K562 (cell line): ENCODE data around the gene LMBR1. TPM values are rescaled to one million over a fixed set of nuclear protein-coding genes. Genes with fewer than 3 reads are reported as not detected.

Experiments used
- ARID1B ChIP-seq: fragments of 450-650 bp; IDR thresholded peaks from 2 replicates; pipeline ENCODE4 v1.6.1; 2016; ENCODE audit warnings: antibody characterized with exemption, mild to moderate bottlenecking, inconsistent platforms
- HDAC6 ChIP-seq: IDR thresholded peaks from 2 replicates; pipeline ENCODE4 v1.6.1; 2012; ENCODE audit warnings: low read depth, mild to moderate bottlenecking, control low read depth, inconsistent platforms, low read length, moderate library complexity
- ILF3 ChIP-seq: fragments of 450-650 bp; IDR thresholded peaks from 2 replicates; pipeline ENCODE4 v1.6.1; 2018; ENCODE audit warnings: antibody characterized with exemption, mild to moderate bottlenecking, moderate library complexity, borderline replicate concordance
- PCBP1 ChIP-seq: fragments of 200-400 bp; formaldehyde crosslinking; IDR thresholded peaks from 2 replicates; pipeline ENCODE4 v1.6.1; 2018; ENCODE audit warnings: mild to moderate bottlenecking, low read depth, low read length; ENCODE audit not compliant: poor library complexity, severe bottlenecking
- PHB2 ChIP-seq: fragments of 450-650 bp; IDR thresholded peaks from 2 replicates; pipeline ENCODE4 v1.6.1; 2017; ENCODE audit warnings: low read depth
- TFAM ChIP-seq: fragments of 250-450 bp; sonication (Bioruptor Pico); conservative IDR thresholded peaks from 2 replicates; pipeline ENCODE4 v1.5.0; 2021; ENCODE audit warnings: mild to moderate bottlenecking, moderate library complexity
- WHSC1 ChIP-seq: IDR thresholded peaks from one replicate; pipeline ENCODE4 v1.6.1; 2012; ENCODE audit warnings: low read length, control low read depth, inconsistent platforms
- ZNF3 ChIP-seq: fragments of 250-450 bp; sonication (Bioruptor Pico); IDR thresholded peaks from 2 replicates; pipeline ENCODE4 v1.5.0; 2021; ENCODE audit warnings: mild to moderate bottlenecking, moderate library complexity
- polyA plus RNA-seq, 8 experiments: library from polyadenylated mRNA; depleted of rRNA in 4 of 8; stranded (reverse) in 5 of 8; unstranded in 3 of 8; fragments of >200 nt; fragmentation: Nextera tagmentation in 2 of 8; fragmentation: Illumina TruSeq in 1 of 8; extraction: Ambion mirVana in 2 of 8; extraction: Trizol in 1 of 8; gene quantifications; 2 replicates each; pipeline versions ENCODE4 v1.2.1 to v1.2.3, GENCODE V29; 2011 to 2014; ENCODE audit warnings: inconsistent platforms in 1 of 8, missing spikeins in 1 of 8
- total RNA-seq, 7 experiments: library from RNA; depleted of rRNA in 6 of 7; stranded (reverse); fragments of >200 nt in 6 of 7; fragmentation: Illumina TruSeq in 2 of 7; extraction: Trizol in 2 of 7; gene quantifications; 2 replicates each; pipeline versions ENCODE4 v1.2.1 to v1.2.3, GENCODE V29; 2011 to 2021; ENCODE audit warnings: low replicate concordance in 1 of 7
- TF ChIP-seq, protein P1 (sequence below): fragments of 250-450 bp; sonication (Bioruptor Pico); IDR thresholded peaks from 2 replicates; pipeline ENCODE4 v1.5.0; 2021; ENCODE audit warnings: mild to moderate bottlenecking, borderline replicate concordance
- TF ChIP-seq, protein P2 (sequence below): fragments of 250-450 bp; sonication (Bioruptor Pico); IDR thresholded peaks from 2 replicates; pipeline ENCODE4 v1.5.0; 2021
- TF ChIP-seq, protein P3 (sequence below): fragments of 250-450 bp; sonication (Bioruptor Pico); IDR thresholded peaks from 2 replicates; pipeline ENCODE4 v1.6.1; 2021; ENCODE audit warnings: mild to moderate bottlenecking
- TF ChIP-seq, protein P4 (sequence below): fragments of 200-600 bp; sonication (generic); IDR thresholded peaks from one replicate; pipeline ENCODE4 v1.6.1; 2012; ENCODE audit warnings: mild to moderate bottlenecking, low read depth, low read length, inconsistent platforms

Gene LMBR1
- total and polyA plus RNA-seq, 9 of the 15 experiments (the other 6 are each of a cell fraction or from before 2014, with no cell fraction given): 7.7 to 90.0 (median 59.9) TPM

DNA sequence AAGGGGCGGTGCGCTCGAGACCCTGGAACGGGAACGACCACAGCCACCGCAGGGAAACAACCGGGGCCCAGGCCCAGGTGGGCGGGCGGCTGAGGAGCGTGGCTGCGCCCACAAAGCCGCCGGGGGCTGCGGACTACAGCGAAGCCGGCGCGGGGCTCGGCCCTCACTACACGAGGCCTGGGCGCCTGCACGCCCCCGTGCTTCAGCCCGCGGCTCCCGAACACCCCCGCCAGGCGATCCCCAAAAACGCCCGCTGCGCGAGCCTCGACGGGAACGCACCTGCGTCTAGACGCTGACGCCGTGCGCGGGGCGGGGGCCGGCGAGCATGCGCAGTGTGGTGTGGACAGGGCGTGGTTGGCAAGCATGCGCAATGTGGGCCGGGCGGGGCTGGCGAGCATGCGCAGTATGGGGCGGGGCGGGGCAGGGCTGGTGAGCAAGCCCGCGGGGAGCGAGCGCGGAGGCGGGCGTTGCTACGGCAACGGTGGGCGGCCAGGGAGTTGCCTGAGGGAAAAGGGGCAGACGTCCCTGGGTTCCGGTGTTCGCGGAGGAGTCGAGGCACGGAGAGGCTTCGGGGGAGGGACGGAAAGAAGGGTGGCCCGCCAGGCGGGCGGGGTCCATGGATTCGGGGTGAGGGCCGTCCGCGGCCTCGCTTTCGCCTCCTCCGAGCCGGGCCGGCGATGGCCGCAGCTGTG lies 252.6 kb downstream of the LMBR1 start, which contains the start of gene RNF32 (continued):
- TF ChIP-seq, protein P1, sequence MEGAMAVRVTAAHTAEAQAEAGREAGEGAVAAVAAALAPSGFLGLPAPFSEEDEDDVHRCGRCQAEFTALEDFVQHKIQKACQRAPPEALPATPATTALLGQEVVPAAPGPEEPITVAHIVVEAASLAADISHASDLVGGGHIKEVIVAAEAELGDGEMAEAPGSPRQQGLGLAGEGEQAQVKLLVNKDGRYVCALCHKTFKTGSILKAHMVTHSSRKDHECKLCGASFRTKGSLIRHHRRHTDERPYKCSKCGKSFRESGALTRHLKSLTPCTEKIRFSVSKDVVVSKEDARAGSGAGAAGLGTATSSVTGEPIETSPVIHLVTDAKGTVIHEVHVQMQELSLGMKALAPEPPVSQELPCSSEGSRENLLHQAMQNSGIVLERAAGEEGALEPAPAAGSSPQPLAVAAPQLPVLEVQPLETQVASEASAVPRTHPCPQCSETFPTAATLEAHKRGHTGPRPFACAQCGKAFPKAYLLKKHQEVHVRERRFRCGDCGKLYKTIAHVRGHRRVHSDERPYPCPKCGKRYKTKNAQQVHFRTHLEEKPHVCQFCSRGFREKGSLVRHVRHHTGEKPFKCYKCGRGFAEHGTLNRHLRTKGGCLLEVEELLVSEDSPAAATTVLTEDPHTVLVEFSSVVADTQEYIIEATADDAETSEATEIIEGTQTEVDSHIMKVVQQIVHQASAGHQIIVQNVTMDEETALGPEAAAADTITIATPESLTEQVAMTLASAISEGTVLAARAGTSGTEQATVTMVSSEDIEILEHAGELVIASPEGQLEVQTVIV: peak; percentile 32; the same call in 1 of the 2 replicates
- TF ChIP-seq, protein P2, sequence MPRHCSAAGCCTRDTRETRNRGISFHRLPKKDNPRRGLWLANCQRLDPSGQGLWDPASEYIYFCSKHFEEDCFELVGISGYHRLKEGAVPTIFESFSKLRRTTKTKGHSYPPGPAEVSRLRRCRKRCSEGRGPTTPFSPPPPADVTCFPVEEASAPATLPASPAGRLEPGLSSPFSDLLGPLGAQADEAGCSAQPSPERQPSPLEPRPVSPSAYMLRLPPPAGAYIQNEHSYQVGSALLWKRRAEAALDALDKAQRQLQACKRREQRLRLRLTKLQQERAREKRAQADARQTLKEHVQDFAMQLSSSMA (CRISPR knock-in tag): peak; percentile 89; the same call in 1 of the 2 replicates
- TF ChIP-seq, protein P3, sequence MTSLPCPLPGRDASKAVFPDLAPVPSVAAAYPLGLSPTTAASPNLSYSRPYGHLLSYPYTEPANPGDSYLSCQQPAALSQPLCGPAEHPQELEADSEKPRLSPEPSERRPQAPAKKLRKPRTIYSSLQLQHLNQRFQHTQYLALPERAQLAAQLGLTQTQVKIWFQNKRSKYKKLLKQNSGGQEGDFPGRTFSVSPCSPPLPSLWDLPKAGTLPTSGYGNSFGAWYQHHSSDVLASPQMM: no peak
- TF ChIP-seq PHB2 (no peak), ARID1B (no peak), HDAC6 (0 out of 2 replicates have a peak, but pooled peaks have one; percentile 63), ZNF3 (CRISPR knock-in tag) (no peak), WHSC1 (no peak), TFAM (no peak), PCBP1 (peak; percentile 40), ILF3 (no peak)
- TF ChIP-seq, protein P4, sequence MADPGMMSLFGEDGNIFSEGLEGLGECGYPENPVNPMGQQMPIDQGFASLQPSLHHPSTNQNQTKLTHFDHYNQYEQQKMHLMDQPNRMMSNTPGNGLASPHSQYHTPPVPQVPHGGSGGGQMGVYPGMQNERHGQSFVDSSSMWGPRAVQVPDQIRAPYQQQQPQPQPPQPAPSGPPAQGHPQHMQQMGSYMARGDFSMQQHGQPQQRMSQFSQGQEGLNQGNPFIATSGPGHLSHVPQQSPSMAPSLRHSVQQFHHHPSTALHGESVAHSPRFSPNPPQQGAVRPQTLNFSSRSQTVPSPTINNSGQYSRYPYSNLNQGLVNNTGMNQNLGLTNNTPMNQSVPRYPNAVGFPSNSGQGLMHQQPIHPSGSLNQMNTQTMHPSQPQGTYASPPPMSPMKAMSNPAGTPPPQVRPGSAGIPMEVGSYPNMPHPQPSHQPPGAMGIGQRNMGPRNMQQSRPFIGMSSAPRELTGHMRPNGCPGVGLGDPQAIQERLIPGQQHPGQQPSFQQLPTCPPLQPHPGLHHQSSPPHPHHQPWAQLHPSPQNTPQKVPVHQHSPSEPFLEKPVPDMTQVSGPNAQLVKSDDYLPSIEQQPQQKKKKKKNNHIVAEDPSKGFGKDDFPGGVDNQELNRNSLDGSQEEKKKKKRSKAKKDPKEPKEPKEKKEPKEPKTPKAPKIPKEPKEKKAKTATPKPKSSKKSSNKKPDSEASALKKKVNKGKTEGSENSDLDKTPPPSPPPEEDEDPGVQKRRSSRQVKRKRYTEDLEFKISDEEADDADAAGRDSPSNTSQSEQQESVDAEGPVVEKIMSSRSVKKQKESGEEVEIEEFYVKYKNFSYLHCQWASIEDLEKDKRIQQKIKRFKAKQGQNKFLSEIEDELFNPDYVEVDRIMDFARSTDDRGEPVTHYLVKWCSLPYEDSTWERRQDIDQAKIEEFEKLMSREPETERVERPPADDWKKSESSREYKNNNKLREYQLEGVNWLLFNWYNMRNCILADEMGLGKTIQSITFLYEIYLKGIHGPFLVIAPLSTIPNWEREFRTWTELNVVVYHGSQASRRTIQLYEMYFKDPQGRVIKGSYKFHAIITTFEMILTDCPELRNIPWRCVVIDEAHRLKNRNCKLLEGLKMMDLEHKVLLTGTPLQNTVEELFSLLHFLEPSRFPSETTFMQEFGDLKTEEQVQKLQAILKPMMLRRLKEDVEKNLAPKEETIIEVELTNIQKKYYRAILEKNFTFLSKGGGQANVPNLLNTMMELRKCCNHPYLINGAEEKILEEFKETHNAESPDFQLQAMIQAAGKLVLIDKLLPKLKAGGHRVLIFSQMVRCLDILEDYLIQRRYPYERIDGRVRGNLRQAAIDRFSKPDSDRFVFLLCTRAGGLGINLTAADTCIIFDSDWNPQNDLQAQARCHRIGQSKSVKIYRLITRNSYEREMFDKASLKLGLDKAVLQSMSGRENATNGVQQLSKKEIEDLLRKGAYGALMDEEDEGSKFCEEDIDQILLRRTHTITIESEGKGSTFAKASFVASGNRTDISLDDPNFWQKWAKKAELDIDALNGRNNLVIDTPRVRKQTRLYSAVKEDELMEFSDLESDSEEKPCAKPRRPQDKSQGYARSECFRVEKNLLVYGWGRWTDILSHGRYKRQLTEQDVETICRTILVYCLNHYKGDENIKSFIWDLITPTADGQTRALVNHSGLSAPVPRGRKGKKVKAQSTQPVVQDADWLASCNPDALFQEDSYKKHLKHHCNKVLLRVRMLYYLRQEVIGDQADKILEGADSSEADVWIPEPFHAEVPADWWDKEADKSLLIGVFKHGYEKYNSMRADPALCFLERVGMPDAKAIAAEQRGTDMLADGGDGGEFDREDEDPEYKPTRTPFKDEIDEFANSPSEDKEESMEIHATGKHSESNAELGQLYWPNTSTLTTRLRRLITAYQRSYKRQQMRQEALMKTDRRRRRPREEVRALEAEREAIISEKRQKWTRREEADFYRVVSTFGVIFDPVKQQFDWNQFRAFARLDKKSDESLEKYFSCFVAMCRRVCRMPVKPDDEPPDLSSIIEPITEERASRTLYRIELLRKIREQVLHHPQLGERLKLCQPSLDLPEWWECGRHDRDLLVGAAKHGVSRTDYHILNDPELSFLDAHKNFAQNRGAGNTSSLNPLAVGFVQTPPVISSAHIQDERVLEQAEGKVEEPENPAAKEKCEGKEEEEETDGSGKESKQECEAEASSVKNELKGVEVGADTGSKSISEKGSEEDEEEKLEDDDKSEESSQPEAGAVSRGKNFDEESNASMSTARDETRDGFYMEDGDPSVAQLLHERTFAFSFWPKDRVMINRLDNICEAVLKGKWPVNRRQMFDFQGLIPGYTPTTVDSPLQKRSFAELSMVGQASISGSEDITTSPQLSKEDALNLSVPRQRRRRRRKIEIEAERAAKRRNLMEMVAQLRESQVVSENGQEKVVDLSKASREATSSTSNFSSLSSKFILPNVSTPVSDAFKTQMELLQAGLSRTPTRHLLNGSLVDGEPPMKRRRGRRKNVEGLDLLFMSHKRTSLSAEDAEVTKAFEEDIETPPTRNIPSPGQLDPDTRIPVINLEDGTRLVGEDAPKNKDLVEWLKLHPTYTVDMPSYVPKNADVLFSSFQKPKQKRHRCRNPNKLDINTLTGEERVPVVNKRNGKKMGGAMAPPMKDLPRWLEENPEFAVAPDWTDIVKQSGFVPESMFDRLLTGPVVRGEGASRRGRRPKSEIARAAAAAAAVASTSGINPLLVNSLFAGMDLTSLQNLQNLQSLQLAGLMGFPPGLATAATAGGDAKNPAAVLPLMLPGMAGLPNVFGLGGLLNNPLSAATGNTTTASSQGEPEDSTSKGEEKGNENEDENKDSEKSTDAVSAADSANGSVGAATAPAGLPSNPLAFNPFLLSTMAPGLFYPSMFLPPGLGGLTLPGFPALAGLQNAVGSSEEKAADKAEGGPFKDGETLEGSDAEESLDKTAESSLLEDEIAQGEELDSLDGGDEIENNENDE: no peak
